ENCODE data around the gene RPL4. TPM values are rescaled to one million over a fixed set of nuclear protein-coding genes. Genes with fewer than 3 reads are reported as not detected.

RPL4 gene
- total RNA-seq, 1 experiment from 2014 or later = 3,988 TPM

DNA sequence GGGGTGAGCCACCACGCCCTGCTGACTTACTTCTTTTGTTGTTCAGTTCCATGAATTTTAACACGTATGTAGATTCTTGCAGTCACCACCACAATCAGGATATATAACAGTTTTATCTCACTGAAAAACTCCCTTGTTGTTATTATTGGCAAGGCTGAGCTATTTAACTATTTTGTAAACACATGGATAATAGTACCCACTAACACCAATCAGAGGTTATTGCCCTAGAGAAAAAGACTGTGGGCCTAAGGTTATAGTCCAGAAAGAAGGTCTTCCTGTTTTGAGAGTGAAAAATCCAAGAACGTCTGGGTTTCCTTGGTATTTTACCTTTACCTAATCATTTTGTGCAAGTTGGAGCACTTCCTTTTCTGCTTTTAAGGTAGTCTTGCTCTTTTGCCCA lies 9.9 kb upstream of the RPL4 start:
- no peak overlapping the region for H3K56ac ChIP-seq (ENCODE audit: insufficient read length, low read depth, low read length)
- H3T11ph ChIP-seq (ENCODE audit: low read length) = no peak overlapping the region
- no CpG with 5 or more reads among the region's 3 CpGs for WGBS (ENCODE audit: extremely low coverage, insufficient read length, low lambda C conversion rate)
- no peak overlapping the region for H3K23ac ChIP-seq (ENCODE audit: insufficient read length, low read depth, low read length)
- no peak overlapping the region for H3K4ac ChIP-seq (ENCODE audit: low read depth, low read length)
- Mint-ChIP-seq H3K4me3 (no peak overlapping the region), H3K36me3 (ENCODE audit: insufficient read depth in 1 of 3, low read depth in 3 of 3) (peaks cover 12 to 52% (median 47%) of the 10 kb centered on the region in 3 experiments), H3K27ac (peak overlapping the region; percentile 61 to 83 (median 82); a peak in 4 of 7 replicates), H3K27me3 (ENCODE audit: low read depth) (no peaks in the 10 kb centered on the region), H3K9me3 (no peaks in the 10 kb centered on the region), H3K4me1 (peaks cover 6 to 14% of the 10 kb centered on the region in 2 experiments)
- no peak overlapping the region for H3K27ac ChIP-seq (ENCODE audit: insufficient read length, low read depth, low read length)
- H4K20me1 ChIP-seq (ENCODE audit: control insufficient read depth, insufficient read depth, insufficient read length) = no peaks in the 10 kb centered on the region
- H2BK20ac ChIP-seq (ENCODE audit: low read depth, low read length, poor library complexity, severe bottlenecking) = no peak overlapping the region
- no peak overlapping the region for H2BK12ac ChIP-seq (ENCODE audit: insufficient read length, low read depth, low read length)
- H4K8ac ChIP-seq (replicated peaks; ENCODE audit: insufficient read length, low read depth, low read length) = no peak overlapping the region
- no peaks in the 10 kb centered on the region for H3K9me3 ChIP-seq (ENCODE audit: control insufficient read depth, low read depth, low read length)
- no peak for DNase-seq
- no peaks in the 10 kb centered on the region for H3K79me1 ChIP-seq (ENCODE audit: insufficient read depth, low read depth, low read length, poor library complexity, severe bottlenecking)
- no peak overlapping the region for H2BK120ac ChIP-seq (ENCODE audit: low read depth, low read length, poor library complexity, severe bottlenecking)
- H3K27me3 ChIP-seq (ENCODE audit: insufficient read depth, low read length) = no peaks in the 10 kb centered on the region
- no peak overlapping the region for H2BK5ac ChIP-seq (ENCODE audit: insufficient read length, low read length)
- H3K23me2 ChIP-seq (ENCODE audit: insufficient read length, low read depth, low read length, poor library complexity, severe bottlenecking) = no peaks in the 10 kb centered on the region
- no peak overlapping the region for H3K18ac ChIP-seq (ENCODE audit: insufficient read length, low read depth, low read length)
- TF ChIP-seq, protein P1, sequence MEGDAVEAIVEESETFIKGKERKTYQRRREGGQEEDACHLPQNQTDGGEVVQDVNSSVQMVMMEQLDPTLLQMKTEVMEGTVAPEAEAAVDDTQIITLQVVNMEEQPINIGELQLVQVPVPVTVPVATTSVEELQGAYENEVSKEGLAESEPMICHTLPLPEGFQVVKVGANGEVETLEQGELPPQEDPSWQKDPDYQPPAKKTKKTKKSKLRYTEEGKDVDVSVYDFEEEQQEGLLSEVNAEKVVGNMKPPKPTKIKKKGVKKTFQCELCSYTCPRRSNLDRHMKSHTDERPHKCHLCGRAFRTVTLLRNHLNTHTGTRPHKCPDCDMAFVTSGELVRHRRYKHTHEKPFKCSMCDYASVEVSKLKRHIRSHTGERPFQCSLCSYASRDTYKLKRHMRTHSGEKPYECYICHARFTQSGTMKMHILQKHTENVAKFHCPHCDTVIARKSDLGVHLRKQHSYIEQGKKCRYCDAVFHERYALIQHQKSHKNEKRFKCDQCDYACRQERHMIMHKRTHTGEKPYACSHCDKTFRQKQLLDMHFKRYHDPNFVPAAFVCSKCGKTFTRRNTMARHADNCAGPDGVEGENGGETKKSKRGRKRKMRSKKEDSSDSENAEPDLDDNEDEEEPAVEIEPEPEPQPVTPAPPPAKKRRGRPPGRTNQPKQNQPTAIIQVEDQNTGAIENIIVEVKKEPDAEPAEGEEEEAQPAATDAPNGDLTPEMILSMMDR (conservative IDR thresholded peaks at IDR 0.05) = no peak
- H4K5ac ChIP-seq (ENCODE audit: insufficient read length, low read depth, low read length) = no peak overlapping the region
- H2BK15ac ChIP-seq (ENCODE audit: low read depth, low read length) = no peak overlapping the region
- H2AFZ ChIP-seq (ENCODE audit: low read length) = no peak overlapping the region
- H3K4me1 ChIP-seq (ENCODE audit: insufficient read depth, low read length) = no peaks in the 10 kb centered on the region
- H3K79me2 ChIP-seq (ENCODE audit: insufficient read depth, low read length) = no peaks in the 10 kb centered on the region
- H3K4me2 ChIP-seq (ENCODE audit: insufficient read depth, insufficient read length, low read length) = no peak overlapping the region
- no peak overlapping the region for H2AK5ac ChIP-seq (ENCODE audit: insufficient read length, low read length)
- H4K91ac ChIP-seq (ENCODE audit: insufficient read length, low read depth, low read length) = no peak overlapping the region
- H3K9ac ChIP-seq (ENCODE audit: extremely low read depth, insufficient read length, low read length) = no peak overlapping the region
- no peak overlapping the region for H3K14ac ChIP-seq (ENCODE audit: insufficient read depth, low read length)

Data from H9 (cell line).